SJSA1 (cell line): ENCODE data around the gene RPL4. TPM values are rescaled to one million over a fixed set of nuclear protein-coding genes. Genes with fewer than 3 reads are reported as not detected.

ENCODE experiments used
- DNase-seq, 2 experiments: peaks; one replicate each; pipeline ENCODE4 v3.0.0-alpha.2; 2015 to 2020; ENCODE audit warnings: low spot score in 2 of 2, low read depth in 1 of 2
- H3K27ac ChIP-seq: fragments of 250-450 bp; sonication (Bioruptor Pico); 2 replicates; pipeline ENCODE4 v1.5.1; 2020; ENCODE audit warnings: mild to moderate bottlenecking, moderate library complexity
- H3K27me3 ChIP-seq: fragments of 250-450 bp; sonication (Bioruptor Pico); replicated peaks from 2 replicates; pipeline ENCODE4 v1.5.1; 2020; ENCODE audit warnings: mild to moderate bottlenecking, moderate library complexity
- H3K36me3 ChIP-seq: fragments of 250-450 bp; sonication (Bioruptor Pico); 2 replicates; pipeline ENCODE4 v1.5.1; 2020; ENCODE audit warnings: mild to moderate bottlenecking
- H3K4me1 ChIP-seq: fragments of 250-450 bp; sonication (Bioruptor Pico); replicated peaks from 2 replicates; pipeline ENCODE4 v1.6.1; 2021; ENCODE audit warnings: mild to moderate bottlenecking
- H3K4me3 ChIP-seq: fragments of 250-450 bp; sonication (Bioruptor Pico); 2 replicates; pipeline ENCODE4 v1.5.1; 2020; ENCODE audit warnings: mild to moderate bottlenecking
- H3K9me3 ChIP-seq: fragments of 250-450 bp; sonication (Bioruptor Pico); replicated peaks from 2 replicates; pipeline ENCODE4 v1.5.1; 2020; ENCODE audit warnings: mild to moderate bottlenecking
- total RNA-seq: library from RNA; depleted of rRNA; stranded (reverse); fragments of >200 nt; shearing (Covaris generic); gene quantifications from 2 replicates; pipeline ENCODE4 v1.2.3, GENCODE V29; 2014; rRNA removed

Gene RPL4
- total RNA-seq, 1 experiment from 2014 or later = 3,551 TPM

GRCh38 chr15:66459818-66460615, 44.6 kb downstream of the RPL4 start:
- Histone ChIP-seq H3K9me3 (no peaks in the 10 kb centered on the region), H3K27ac (no peak overlapping the region), H3K27me3 (no peaks in the 10 kb centered on the region), H3K4me3 (no peak overlapping the region), H3K4me1 (no peaks in the 10 kb centered on the region), H3K36me3 (peaks cover 3% of the 10 kb centered on the region; the same call in 1 of the 2 replicates)
- no peak for DNase-seq

GRCh38 chr15:66456211-66456610, 48.4 kb downstream of the RPL4 start:
- Histone ChIP-seq H3K36me3 (peaks cover 10% of the 10 kb centered on the region; the same call in 1 of the 2 replicates), H3K9me3 (no peaks in the 10 kb centered on the region), H3K4me3 (no peak overlapping the region), H3K27ac (no peak overlapping the region), H3K27me3 (no peaks in the 10 kb centered on the region), H3K4me1 (no peaks in the 10 kb centered on the region)
- DNase-seq = no peak

GRCh38 chr15:66454143-66454542, 50.5 kb downstream of the RPL4 start:
- DNase-seq = no peak
- Histone ChIP-seq H3K27ac (no peak overlapping the region), H3K4me3 (no peak overlapping the region), H3K36me3 (peaks cover 14% of the 10 kb centered on the region; the same call in 1 of the 2 replicates), H3K4me1 (no peaks in the 10 kb centered on the region), H3K27me3 (no peaks in the 10 kb centered on the region), H3K9me3 (no peaks in the 10 kb centered on the region)

- H3K27me3 ChIP-seq = no peaks in the 10 kb centered on the region
- H3K4me1 ChIP-seq = no peaks in the 10 kb centered on the region
- no peak for DNase-seq
- no peak overlapping the region for H3K27ac ChIP-seq
- no peaks in the 10 kb centered on the region for H3K9me3 ChIP-seq
- H3K36me3 ChIP-seq = peaks cover 15% of the 10 kb centered on the region; the same call in 1 of the 2 replicates
- H3K4me3 ChIP-seq = no peak overlapping the region
These were observed 51.6 kb downstream of the RPL4 start for GRCh38 chr15:66452971-66453580.

GRCh38 chr15:66452420-66452819, 52.2 kb downstream of the RPL4 start:
- Histone ChIP-seq H3K4me1 (no peaks in the 10 kb centered on the region), H3K36me3 (peaks cover 15% of the 10 kb centered on the region; the same call in 1 of the 2 replicates), H3K27me3 (no peaks in the 10 kb centered on the region), H3K9me3 (no peaks in the 10 kb centered on the region), H3K4me3 (no peak overlapping the region), H3K27ac (no peak overlapping the region)
- DNase-seq = no peak

Other genes with a start within 250 kb of the RPL4 start
- 22.4 TPM in 2 replicates for gene DIS3L, start 211.3 kb downstream of the RPL4 start, total RNA-seq
- 32.2 and 47.7 TPM in 2 replicates for gene TIPIN, start 148.2 kb downstream of the RPL4 start, total RNA-seq
- gene MAP2K1, start 117.9 kb downstream of the RPL4 start, total RNA-seq = 43.9 TPM in 2 replicates
- gene SNAPC5, start 7.1 kb downstream of the RPL4 start, total RNA-seq = 5.1 and 32.4 TPM in 2 replicates
- 40.2 and 51.9 TPM in 2 replicates for gene ZWILCH, start 471 bp upstream of the RPL4 start, total RNA-seq
- gene LCTL, start 61.1 kb upstream of the RPL4 start, total RNA-seq = 0.25 and 1.3 TPM in 2 replicates
- gene SMAD6, start 197.4 kb upstream of the RPL4 start, total RNA-seq = 46.4 and 78.8 TPM in 2 replicates